Stimulated activated CD8-positive, alpha-beta memory T cell treated with anti-CD3 and anti-CD28 coated beads, Interleukin-12 subunit alpha, Interleukin-12 subunit beta, amount 100 ng/mL, for 4 hours (primary cell): ENCODE measurements around the gene GALNT4.

Experiments
- DNase-seq: peaks from one replicate; pipeline ENCODE4 v3.0.0-alpha.2; 2020; ENCODE audit warnings: low read depth

GALNT4 gene

GRCh38 chr12:89529738-89530137 lies 5.1 kb upstream of the GALNT4 start:
- DNase-seq, result no peak

- no peak for DNase-seq
Observed at GRCh38 chr12:89528434-89528833, 3.8 kb upstream of the GALNT4 start.

GRCh38 chr12:89525824-89526770 lies 1.5 kb upstream of the GALNT4 start, which contains the start of gene POC1B:
Gene POC1B (minus strand): TSS chr12:89526047. CDS start chr12:89525895, 152 bp downstream.
- peak; percentile 57 for DNase-seq

GRCh38 chr12:89525305-89525823 lies 768 bp upstream of the GALNT4 start:
- peak; percentile 8 for DNase-seq

- no peak for DNase-seq
Observed at GRCh38 chr12:89523843-89524540, 604 bp downstream of the GALNT4 start.

GRCh38 chr12:89523393-89523792 lies 1.2 kb downstream of the GALNT4 start:
- no peak for DNase-seq

- no peak for DNase-seq
Observed at GRCh38 chr12:89521364-89522223, 3.0 kb downstream of the GALNT4 start.

- no peak for DNase-seq
Observed at GRCh38 chr12:89517720-89518119, 6.9 kb downstream of the GALNT4 start.

GRCh38 chr12:89516633-89517032 lies 8.0 kb downstream of the GALNT4 start:
- no peak for DNase-seq

- DNase-seq, result no peak
Observed at GRCh38 chr12:89514751-89515150, 9.8 kb downstream of the GALNT4 start.

- DNase-seq, result no peak
Observed at GRCh38 chr12:89513544-89513943, 11.1 kb downstream of the GALNT4 start.

- no peak for DNase-seq
Observed at GRCh38 chr12:89507015-89507824, 17.4 kb downstream of the GALNT4 start.

GRCh38 chr12:89506050-89506449 lies 18.5 kb downstream of the GALNT4 start:
- no peak for DNase-seq

GRCh38 chr12:89504560-89505346 lies 19.8 kb downstream of the GALNT4 start:
- no peak for DNase-seq

GRCh38 chr12:89501793-89502192 lies 22.8 kb downstream of the GALNT4 start:
- DNase-seq, result no peak

GRCh38 chr12:89499857-89500256 lies 24.7 kb downstream of the GALNT4 start:
- no peak for DNase-seq

- no peak for DNase-seq
Observed at GRCh38 chr12:89497467-89497866, 27.1 kb downstream of the GALNT4 start.

GRCh38 chr12:89497005-89497404 lies 27.6 kb downstream of the GALNT4 start:
- DNase-seq, result no peak

GRCh38 chr12:89494411-89495231 lies 30.0 kb downstream of the GALNT4 start:
- DNase-seq, result no peak
